ENCODE data around the gene SCRN1. TPM values are rescaled to one million over a fixed set of nuclear protein-coding genes. Genes with fewer than 3 reads are reported as not detected.
A peak's percentile ranks its signal among the peaks of the same experiment; 100 is the strongest.

Gene SCRN1
- total RNA-seq, 2 donors from 2014 or later, result 33.8 to 99.8 TPM

GRCh38 chr7:29924006-29924405, 65.6 kb downstream of the SCRN1 start:
- intact Hi-C loops (cut with DNase I), result loop anchor here (5.0 to 10.0 kb wide), 3 partner anchors 47 to 289 kb away; no protein-coding TSS in a partner anchor

DNA sequence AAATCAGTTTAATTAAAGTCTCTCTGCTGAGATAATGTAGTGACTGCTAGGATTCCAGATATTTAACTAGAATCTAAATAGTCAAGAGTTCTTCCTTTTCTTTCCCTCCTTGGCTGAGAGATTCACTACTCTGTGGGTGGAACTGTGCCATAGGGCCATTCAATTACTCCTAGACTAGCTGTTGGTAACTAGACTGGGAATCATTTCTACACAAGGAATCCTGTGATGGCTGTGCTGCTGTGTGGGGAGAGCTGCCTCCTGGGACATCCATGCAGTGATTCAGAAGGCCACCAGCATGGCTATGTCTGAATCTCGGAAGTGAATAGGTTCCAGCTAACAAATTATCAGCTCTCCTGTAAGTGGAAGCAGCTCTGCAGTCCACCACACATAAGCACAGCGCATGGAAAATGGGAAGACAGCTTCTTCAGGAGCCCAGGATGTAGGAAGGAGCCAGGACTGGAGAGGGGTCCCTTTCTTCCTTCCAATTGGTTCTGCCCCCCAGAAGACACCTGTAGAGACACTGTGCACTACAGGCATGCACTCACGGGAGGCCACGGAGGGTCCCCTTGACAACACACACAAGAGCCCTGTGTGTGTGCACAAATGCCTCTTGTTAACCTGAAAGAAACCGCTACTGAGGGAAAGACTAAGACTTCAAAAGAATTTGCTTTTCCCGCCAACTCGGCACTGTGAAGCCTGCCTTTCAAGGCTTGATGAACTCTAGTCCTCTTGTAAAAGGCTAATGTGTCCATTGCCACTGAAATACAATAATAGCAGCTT, 66.5 kb downstream of the SCRN1 start:
- Histone ChIP-seq H3K36me3 (no peaks in the 10 kb centered on the region), H3K27ac (no peak overlapping the region), H3K27me3 (replicated peaks; ENCODE audit: insufficient read depth) (no peaks in the 10 kb centered on the region), H3K4me3 (no peak overlapping the region), H3K9me3 (no peaks in the 10 kb centered on the region), H3K4me1 (replicated peaks) (no peaks in the 10 kb centered on the region)
- 84% methylated on average over 7 of the region's 7 CpGs for WGBS
- no peak for DNase-seq (ENCODE audit: low spot score)
- TF ChIP-seq POLR2A (IDR thresholded peaks at IDR 0.05) (no peak), POLR2AphosphoS5 (IDR thresholded peaks at IDR 0.05) (no peak)
- TF ChIP-seq, protein P1, sequence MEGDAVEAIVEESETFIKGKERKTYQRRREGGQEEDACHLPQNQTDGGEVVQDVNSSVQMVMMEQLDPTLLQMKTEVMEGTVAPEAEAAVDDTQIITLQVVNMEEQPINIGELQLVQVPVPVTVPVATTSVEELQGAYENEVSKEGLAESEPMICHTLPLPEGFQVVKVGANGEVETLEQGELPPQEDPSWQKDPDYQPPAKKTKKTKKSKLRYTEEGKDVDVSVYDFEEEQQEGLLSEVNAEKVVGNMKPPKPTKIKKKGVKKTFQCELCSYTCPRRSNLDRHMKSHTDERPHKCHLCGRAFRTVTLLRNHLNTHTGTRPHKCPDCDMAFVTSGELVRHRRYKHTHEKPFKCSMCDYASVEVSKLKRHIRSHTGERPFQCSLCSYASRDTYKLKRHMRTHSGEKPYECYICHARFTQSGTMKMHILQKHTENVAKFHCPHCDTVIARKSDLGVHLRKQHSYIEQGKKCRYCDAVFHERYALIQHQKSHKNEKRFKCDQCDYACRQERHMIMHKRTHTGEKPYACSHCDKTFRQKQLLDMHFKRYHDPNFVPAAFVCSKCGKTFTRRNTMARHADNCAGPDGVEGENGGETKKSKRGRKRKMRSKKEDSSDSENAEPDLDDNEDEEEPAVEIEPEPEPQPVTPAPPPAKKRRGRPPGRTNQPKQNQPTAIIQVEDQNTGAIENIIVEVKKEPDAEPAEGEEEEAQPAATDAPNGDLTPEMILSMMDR (IDR thresholded peaks at IDR 0.05), result no peak
- intact Hi-C loops (cut with DNase I), result loop anchor here (5.0 to 10.0 kb wide), 3 partner anchors 46 to 288 kb away; no protein-coding TSS in a partner anchor

More at GRCh38 chr7:29924006-29924405, 65.6 kb downstream of the SCRN1 start:
- Histone ChIP-seq H3K9me3 (no peaks in the 10 kb centered on the region), H3K27me3 (replicated peaks; ENCODE audit: insufficient read depth) (no peaks in the 10 kb centered on the region), H3K27ac (no peak overlapping the region), H3K36me3 (no peaks in the 10 kb centered on the region), H3K4me1 (replicated peaks) (no peaks in the 10 kb centered on the region), H3K4me3 (no peak overlapping the region)
- WGBS, result 82% methylated on average over 9 of the region's 9 CpGs
- TF ChIP-seq POLR2A (IDR thresholded peaks at IDR 0.05), result no peak
- TF ChIP-seq, protein P1 (IDR thresholded peaks at IDR 0.05), result no peak
- TF ChIP-seq POLR2AphosphoS5 (IDR thresholded peaks at IDR 0.05), result no peak
- DNase-seq (ENCODE audit: low spot score), result no peak

GRCh38 chr7:29921404-29922010, 68.1 kb downstream of the SCRN1 start:
- H3K4me3 ChIP-seq, result no peak overlapping the region
- TF ChIP-seq, protein P1 (IDR thresholded peaks at IDR 0.05), result peak; percentile 75 to 93 (median 81)
- TF ChIP-seq POLR2AphosphoS5 (IDR thresholded peaks at IDR 0.05) (peak; percentile 33), POLR2A (IDR thresholded peaks at IDR 0.05) (no peak)
- 44% methylated on average over 4 of the region's 4 CpGs for WGBS
- H3K27ac ChIP-seq, result no peak overlapping the region
- H3K4me1 ChIP-seq (replicated peaks), result no peaks in the 10 kb centered on the region
- H3K9me3 ChIP-seq, result no peaks in the 10 kb centered on the region
- peak; percentile 39 for DNase-seq (ENCODE audit: low spot score)
- H3K27me3 ChIP-seq (replicated peaks; ENCODE audit: insufficient read depth), result no peaks in the 10 kb centered on the region
- no peaks in the 10 kb centered on the region for H3K36me3 ChIP-seq
- intact Hi-C loops (cut with DNase I), result loop anchor here (5.0 to 10.0 kb wide), 3 partner anchors 44 to 287 kb away; no protein-coding TSS in a partner anchor

DNA sequence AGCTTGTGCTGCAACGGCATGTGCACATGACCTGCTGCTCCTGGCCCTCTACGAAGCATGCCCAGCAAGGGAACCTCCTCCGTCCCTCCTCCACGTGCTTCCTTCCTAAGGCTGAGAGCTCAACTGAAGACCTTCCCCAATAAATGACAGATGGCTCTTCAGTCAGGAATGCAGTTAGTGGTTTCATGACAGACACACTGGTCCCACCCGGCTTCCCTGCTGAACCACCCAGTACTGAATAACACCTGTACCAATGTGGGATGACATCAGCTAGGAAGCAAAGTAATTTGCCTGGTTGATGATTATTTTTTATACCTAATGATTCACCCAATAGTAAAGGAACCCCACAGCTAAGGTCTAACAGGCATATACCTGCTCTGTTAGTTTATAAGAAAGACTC, 69.1 kb downstream of the SCRN1 start:
- intact Hi-C loops (cut with DNase I), result loop anchor here (5.0 to 10.0 kb wide), 3 partner anchors 43 to 286 kb away; no protein-coding TSS in a partner anchor
- no peak for DNase-seq (ENCODE audit: low spot score)
- WGBS, result 84% methylated on average over 5 of the region's 5 CpGs
- H3K36me3 ChIP-seq, result no peaks in the 10 kb centered on the region
- no peaks in the 10 kb centered on the region for H3K4me1 ChIP-seq (replicated peaks)
- no peak for TF ChIP-seq POLR2A (IDR thresholded peaks at IDR 0.05)
- no peak overlapping the region for H3K4me3 ChIP-seq
- H3K27me3 ChIP-seq (replicated peaks; ENCODE audit: insufficient read depth), result no peaks in the 10 kb centered on the region
- H3K27ac ChIP-seq, result no peak overlapping the region
- no peaks in the 10 kb centered on the region for H3K9me3 ChIP-seq

DNA sequence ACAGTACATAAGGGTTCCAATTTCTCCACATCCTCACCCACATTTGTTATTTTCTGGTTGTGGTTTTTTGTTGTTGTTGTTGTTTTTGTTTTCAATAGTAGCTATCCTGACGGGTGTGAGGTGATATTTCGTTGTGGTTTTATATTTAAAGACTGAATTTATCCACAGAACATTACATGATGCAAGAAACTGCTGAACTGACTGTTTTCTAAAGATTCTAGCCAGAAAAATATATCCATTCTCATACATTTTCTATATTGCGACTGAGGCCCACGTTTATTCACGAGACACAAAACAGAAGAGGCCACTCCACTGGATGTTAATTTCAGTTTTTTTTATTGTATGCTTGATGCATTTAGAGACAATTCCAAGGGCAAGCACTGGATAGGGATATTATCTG, 69.8 kb downstream of the SCRN1 start:
- Histone ChIP-seq H3K9me3 (no peaks in the 10 kb centered on the region), H3K36me3 (no peaks in the 10 kb centered on the region), H3K27ac (no peak overlapping the region), H3K27me3 (replicated peaks; ENCODE audit: insufficient read depth) (no peaks in the 10 kb centered on the region), H3K4me3 (no peak overlapping the region), H3K4me1 (replicated peaks) (no peaks in the 10 kb centered on the region)
- intact Hi-C loops (cut with DNase I), result loop anchor here (5.0 to 10.0 kb wide), 3 partner anchors 42 to 285 kb away; no protein-coding TSS in a partner anchor
- no peak for DNase-seq (ENCODE audit: low spot score)
- 92% methylated on average over 5 of the region's 5 CpGs for WGBS
- TF ChIP-seq POLR2AphosphoS5 (IDR thresholded peaks at IDR 0.05) (no peak), POLR2A (IDR thresholded peaks at IDR 0.05) (no peak)
- TF ChIP-seq, protein P1 (IDR thresholded peaks at IDR 0.05), result no peak

All from prostate gland (tissue), 2 donors.